ENCODE data around the gene FAM32A.

Gene FAM32A

GRCh38 chr19:16185123-16185767, at the start of gene FAM32A:
Gene FAM32A, plus strand, starts transcription at chr19:16185410. Its CDS starts 33 bp downstream, at chr19:16185443.
- peak within 1 kb of the TSS; percentile 97 to 100 (median 98) for H3K4me3 Mint-ChIP-seq
- no peaks in the 10 kb centered on the region for H3K9me3 Mint-ChIP-seq
- H3K27ac Mint-ChIP-seq = peak within 1 kb of the TSS; percentile 96 to 99 (median 97)
- H3K36me3 Mint-ChIP-seq (ENCODE audit: low read depth) = peaks cover 36% of the 10 kb centered on the region
- peak in 2 of 3 experiments; percentile 35 to 36 for TF ChIP-seq CTCF (IDR thresholded peaks at IDR 0.05; ENCODE audit: unreplicated experiment in 3 of 3)
- H3K4me1 Mint-ChIP-seq = peaks cover 21% of the 10 kb centered on the region
- peaks cover 12% of the 10 kb centered on the region for H3K27me3 Mint-ChIP-seq (ENCODE audit: low read depth)

GRCh38 chr19:16135430-16136127, 49.6 kb upstream of the FAM32A start:
- Mint-ChIP-seq H3K4me1 (no peaks in the 10 kb centered on the region), H3K9me3 (no peaks in the 10 kb centered on the region), H3K27ac (no peak overlapping the region), H3K4me3 (no peak overlapping the region), H3K27me3 (ENCODE audit: low read depth) (no peaks in the 10 kb centered on the region), H3K36me3 (ENCODE audit: low read depth) (peaks cover 42% of the 10 kb centered on the region)
- TF ChIP-seq CTCF (IDR thresholded peaks at IDR 0.05; ENCODE audit: unreplicated experiment in 3 of 3) = no peak

- Mint-ChIP-seq H3K27ac (no peak overlapping the region), H3K9me3 (no peaks in the 10 kb centered on the region), H3K36me3 (ENCODE audit: low read depth) (peaks cover 37% of the 10 kb centered on the region), H3K4me3 (no peak overlapping the region), H3K4me1 (no peaks in the 10 kb centered on the region), H3K27me3 (ENCODE audit: low read depth) (no peaks in the 10 kb centered on the region)
- TF ChIP-seq CTCF (IDR thresholded peaks at IDR 0.05; ENCODE audit: unreplicated experiment in 3 of 3) = no peak
Measured at GRCh38 chr19:16136185-16136999, 48.8 kb upstream of the FAM32A start.

GRCh38 chr19:16139752-16140151, 45.5 kb upstream of the FAM32A start:
- Mint-ChIP-seq H3K27ac (no peak overlapping the region), H3K4me1 (no peaks in the 10 kb centered on the region), H3K36me3 (ENCODE audit: low read depth) (peaks cover 5% of the 10 kb centered on the region), H3K4me3 (no peak overlapping the region), H3K9me3 (no peaks in the 10 kb centered on the region), H3K27me3 (ENCODE audit: low read depth) (peaks cover 6% of the 10 kb centered on the region)
- TF ChIP-seq CTCF (IDR thresholded peaks at IDR 0.05; ENCODE audit: unreplicated experiment in 3 of 3) = no peak

GRCh38 chr19:16141043-16141442, 44.2 kb upstream of the FAM32A start:
- Mint-ChIP-seq H3K4me1 (no peaks in the 10 kb centered on the region), H3K4me3 (no peak overlapping the region)

More at GRCh38 chr19:16141043-16141442, 44.2 kb upstream of the FAM32A start:
- Mint-ChIP-seq H3K27ac (no peak overlapping the region), H3K36me3 (ENCODE audit: low read depth) (no peaks in the 10 kb centered on the region), H3K27me3 (ENCODE audit: low read depth) (peaks cover 6% of the 10 kb centered on the region), H3K9me3 (no peaks in the 10 kb centered on the region)
- TF ChIP-seq CTCF (IDR thresholded peaks at IDR 0.05; ENCODE audit: unreplicated experiment in 3 of 3) = no peak
